CD14-positive monocyte (primary cell): Measurements from ENCODE around the gene HORMAD2. TPM values are rescaled to one million over a fixed set of nuclear protein-coding genes. Genes with fewer than 3 reads are reported as not detected.

Source experiments
- DNase-seq, 3 donors: peaks; one replicate each; pipeline ENCODE4 v3.0.0-alpha.2; 2011 to 2022
- H2AFZ ChIP-seq: 2 replicates; pipeline ENCODE4 v1.6.0; 2012; ENCODE audit warnings: mild to moderate bottlenecking, low read depth, low read length, inconsistent platforms; ENCODE audit not compliant: insufficient read depth, poor library complexity, severe bottlenecking
- H3K27ac ChIP-seq, 2 donors: 1 replicate in 1 of 2; 2 replicates in 1 of 2; pipeline ENCODE4 v1.5.1; 2012 to 2013; ENCODE audit warnings: low read length in 2 of 2, control low read depth in 1 of 2, inconsistent platforms in 1 of 2, low read depth in 1 of 2, mild to moderate bottlenecking in 1 of 2
- H3K27me3 ChIP-seq, 2 donors: one replicate each; pipeline versions ENCODE4 v1.6.0 to v1.6.1; 2011 to 2013; ENCODE audit warnings: low read length in 2 of 2; ENCODE audit not compliant: control insufficient read depth in 2 of 2, insufficient read depth in 2 of 2
- H3K36me3 ChIP-seq, 2 donors: replicated peaks in 1 of 2; 1 replicate in 1 of 2; 2 replicates in 1 of 2; pipeline versions ENCODE4 v1.5.1 to v1.6.1; 2012 to 2013; ENCODE audit warnings: low read length in 2 of 2, control low read depth in 1 of 2, inconsistent platforms in 1 of 2, mild to moderate bottlenecking in 1 of 2; ENCODE audit not compliant: insufficient read depth in 2 of 2, control insufficient read depth in 1 of 2
- H3K4me1 ChIP-seq, 2 donors: 1 replicate in 1 of 2; 2 replicates in 1 of 2; pipeline versions ENCODE4 v1.5.1 to v1.6.1; 2012 to 2013; ENCODE audit warnings: low read length in 2 of 2, control low read depth in 1 of 2, inconsistent platforms in 1 of 2, mild to moderate bottlenecking in 1 of 2, moderate library complexity in 1 of 2; ENCODE audit not compliant: insufficient read depth in 2 of 2, control insufficient read depth in 1 of 2
- H3K4me2 ChIP-seq: replicated peaks from 2 replicates; pipeline ENCODE3; 2012; ENCODE audit warnings: low read length, moderate library complexity, mild to moderate bottlenecking; ENCODE audit not compliant: poor library complexity, severe bottlenecking; ENCODE audit errors: extremely low read depth
- H3K4me3 ChIP-seq, 3 experiments: fragments of 200-600 bp in 1 of 3; sonication (generic) in 1 of 3; replicated peaks in 1 of 3; 1 replicate in 2 of 3; 2 replicates in 1 of 3; pipeline ENCODE4 v1.5.1; 2011 to 2013; ENCODE audit warnings: low read length in 3 of 3, mild to moderate bottlenecking in 3 of 3, control low read depth in 2 of 3, low read depth in 2 of 3, inconsistent platforms in 1 of 3, moderate library complexity in 1 of 3
- H3K79me2 ChIP-seq: 2 replicates; pipeline ENCODE4 v1.6.0; 2012; ENCODE audit warnings: mild to moderate bottlenecking, control low read depth, inconsistent platforms, low read length, moderate library complexity; ENCODE audit not compliant: insufficient read depth
- H3K9ac ChIP-seq: 2 replicates; pipeline ENCODE4 v1.6.0; 2017; ENCODE audit warnings: low read length, mild to moderate bottlenecking; ENCODE audit not compliant: insufficient read depth, poor library complexity, severe bottlenecking
- H3K9me3 ChIP-seq, 2 donors: replicated peaks in 1 of 2; 1 replicate in 1 of 2; 2 replicates in 1 of 2; pipeline versions ENCODE4 v1.5.1 to v1.6.1; 2012 to 2013; ENCODE audit warnings: low read length in 2 of 2, control low read depth in 1 of 2; ENCODE audit not compliant: control insufficient read depth in 1 of 2, insufficient read depth in 1 of 2
- H4K20me1 ChIP-seq: 2 replicates; pipeline ENCODE4 v1.6.0; 2012; ENCODE audit warnings: mild to moderate bottlenecking, low read length, control low read depth, moderate library complexity; ENCODE audit not compliant: insufficient read depth
- H3K27ac Mint-ChIP-seq, 7 donors: one replicate each; pipeline ENCODE4 v1.8.0; 2020; ENCODE audit warnings: mild to moderate bottlenecking in 7 of 7, mixed read lengths in 7 of 7, moderate library complexity in 6 of 7, inconsistent platforms in 2 of 7
- H3K27me3 Mint-ChIP-seq, 3 donors: one replicate each; pipeline ENCODE4 v1.8.0; 2021 to 2022; ENCODE audit warnings: low read depth in 3 of 3, mild to moderate bottlenecking in 3 of 3, mixed read lengths in 3 of 3, moderate library complexity in 3 of 3, inconsistent platforms in 1 of 3
- H3K36me3 Mint-ChIP-seq, 2 donors: one replicate each; pipeline ENCODE4 v1.8.0; 2020; ENCODE audit warnings: mixed read lengths in 2 of 2, inconsistent platforms in 1 of 2, mild to moderate bottlenecking in 1 of 2
- H3K4me1 Mint-ChIP-seq: one replicate; pipeline ENCODE4 v1.8.0; 2020; ENCODE audit warnings: mild to moderate bottlenecking, mixed read lengths
- H3K4me3 Mint-ChIP-seq, 2 donors: one replicate each; pipeline ENCODE4 v1.8.0; 2020; ENCODE audit warnings: mild to moderate bottlenecking in 2 of 2, mixed read lengths in 2 of 2, moderate library complexity in 1 of 2
- H3K9me3 Mint-ChIP-seq, 7 donors: one replicate each; pipeline ENCODE4 v1.8.0; 2020 to 2022; ENCODE audit warnings: mixed read lengths in 7 of 7, mild to moderate bottlenecking in 6 of 7, moderate library complexity in 6 of 7, inconsistent platforms in 2 of 7
- WGBS: methylation state at CpG from one replicate; pipeline ENCODE4 v1.1.5; 2013; ENCODE audit warnings: missing lambda C conversion rate; ENCODE audit not compliant: insufficient coverage; 5-methylcytosine and 5-hydroxymethylcytosine counted together
- intact Hi-C, 2 donors: fragments of 100-400 bp; cut with micrococcal nuclease; formaldehyde crosslinking; loops; one replicate each; pipeline versions ENCODE4 v1.15.0 to v1.15.1; 2023
- polyA plus RNA-seq, 3 donors: library from polyadenylated mRNA; depleted of rRNA in 1 of 3; unstranded in 2 of 3; stranded (reverse) in 1 of 3; fragments of 300-500 nt in 2 of 3; fragments of >200 nt in 1 of 3; fragmentation: Illumina TruSeq in 2 of 3; gene quantifications; 1 replicate in 2 of 3; 2 replicates in 1 of 3; pipeline ENCODE4 v1.2.3, GENCODE V29; 2012 to 2021
- TF ChIP-seq, protein P1 (sequence below): fragments of 200-600 bp; IDR thresholded peaks from one replicate; pipeline ENCODE4 v1.8.0; 2022; ENCODE audit warnings: antibody characterized with exemption, mild to moderate bottlenecking

Gene HORMAD2
- polyA plus RNA-seq, 3 donors: not detected

DNA sequence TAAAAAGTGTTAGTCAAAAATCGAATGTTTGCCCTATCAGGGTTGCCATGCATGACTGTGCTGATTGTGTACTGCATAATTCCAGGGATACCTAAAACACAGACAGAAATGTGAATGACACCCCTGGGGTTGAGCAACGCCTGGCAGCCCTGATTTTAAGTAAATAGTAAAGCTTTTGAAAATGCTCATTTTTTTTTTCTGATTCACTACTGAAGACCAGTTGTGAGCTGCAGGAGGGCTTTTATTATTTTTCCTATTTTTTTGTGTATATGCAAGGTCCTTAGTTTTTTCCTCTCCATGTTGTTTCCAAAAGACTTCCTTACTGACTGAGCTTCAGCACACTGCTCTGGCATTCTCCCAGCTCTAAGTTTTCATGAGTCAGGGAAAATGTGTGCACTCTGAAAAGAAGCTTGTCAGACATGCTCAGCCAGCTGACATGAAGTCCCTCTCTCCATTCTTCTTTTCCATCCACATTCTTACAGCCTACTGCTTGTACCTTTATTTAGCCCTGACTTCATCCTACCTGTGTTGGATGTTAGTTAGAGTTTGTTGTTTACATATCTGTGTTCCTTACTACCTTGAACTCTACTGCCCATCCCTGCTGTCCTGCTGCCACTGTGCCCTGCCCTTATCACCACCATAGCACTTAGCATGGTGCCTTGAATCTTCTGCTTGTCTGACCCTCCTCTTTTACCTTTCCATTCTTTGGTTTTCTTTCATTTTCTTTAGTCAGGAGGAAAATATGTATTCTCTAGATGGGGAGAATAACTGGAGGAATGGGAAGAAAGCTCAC lies 79.5 kb downstream of the HORMAD2 start:
- H3K36me3 ChIP-seq: no peaks in the 10 kb centered on the region
- H3K4me2 ChIP-seq: no peak overlapping the region
- Mint-ChIP-seq H3K4me3 (no peak overlapping the region), H3K9me3 (no peaks in the 10 kb centered on the region), H3K36me3 (no peaks in the 10 kb centered on the region), H3K27ac (peak overlapping the region in 1 of 7 donors; percentile 48), H3K4me1 (no peaks in the 10 kb centered on the region), H3K27me3 (peaks cover 2 to 8% (median 4%) of the 10 kb centered on the region in 3 donors)
- H3K79me2 ChIP-seq: no peaks in the 10 kb centered on the region
- no peak overlapping the region for H3K27ac ChIP-seq
- TF ChIP-seq, protein P1, sequence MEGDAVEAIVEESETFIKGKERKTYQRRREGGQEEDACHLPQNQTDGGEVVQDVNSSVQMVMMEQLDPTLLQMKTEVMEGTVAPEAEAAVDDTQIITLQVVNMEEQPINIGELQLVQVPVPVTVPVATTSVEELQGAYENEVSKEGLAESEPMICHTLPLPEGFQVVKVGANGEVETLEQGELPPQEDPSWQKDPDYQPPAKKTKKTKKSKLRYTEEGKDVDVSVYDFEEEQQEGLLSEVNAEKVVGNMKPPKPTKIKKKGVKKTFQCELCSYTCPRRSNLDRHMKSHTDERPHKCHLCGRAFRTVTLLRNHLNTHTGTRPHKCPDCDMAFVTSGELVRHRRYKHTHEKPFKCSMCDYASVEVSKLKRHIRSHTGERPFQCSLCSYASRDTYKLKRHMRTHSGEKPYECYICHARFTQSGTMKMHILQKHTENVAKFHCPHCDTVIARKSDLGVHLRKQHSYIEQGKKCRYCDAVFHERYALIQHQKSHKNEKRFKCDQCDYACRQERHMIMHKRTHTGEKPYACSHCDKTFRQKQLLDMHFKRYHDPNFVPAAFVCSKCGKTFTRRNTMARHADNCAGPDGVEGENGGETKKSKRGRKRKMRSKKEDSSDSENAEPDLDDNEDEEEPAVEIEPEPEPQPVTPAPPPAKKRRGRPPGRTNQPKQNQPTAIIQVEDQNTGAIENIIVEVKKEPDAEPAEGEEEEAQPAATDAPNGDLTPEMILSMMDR: no peak
- H3K9me3 ChIP-seq: no peaks in the 10 kb centered on the region
- DNase-seq: no peak
- no peak overlapping the region for H3K4me3 ChIP-seq
- H3K4me1 ChIP-seq: no peaks in the 10 kb centered on the region
- intact Hi-C loops: no loop called here
- WGBS: no CpG with 5 or more reads among the region's 2 CpGs
- H2AFZ ChIP-seq: no peak overlapping the region
- no peak overlapping the region for H3K9ac ChIP-seq
- no peaks in the 10 kb centered on the region for H3K27me3 ChIP-seq
- no peaks in the 10 kb centered on the region for H4K20me1 ChIP-seq

DNA sequence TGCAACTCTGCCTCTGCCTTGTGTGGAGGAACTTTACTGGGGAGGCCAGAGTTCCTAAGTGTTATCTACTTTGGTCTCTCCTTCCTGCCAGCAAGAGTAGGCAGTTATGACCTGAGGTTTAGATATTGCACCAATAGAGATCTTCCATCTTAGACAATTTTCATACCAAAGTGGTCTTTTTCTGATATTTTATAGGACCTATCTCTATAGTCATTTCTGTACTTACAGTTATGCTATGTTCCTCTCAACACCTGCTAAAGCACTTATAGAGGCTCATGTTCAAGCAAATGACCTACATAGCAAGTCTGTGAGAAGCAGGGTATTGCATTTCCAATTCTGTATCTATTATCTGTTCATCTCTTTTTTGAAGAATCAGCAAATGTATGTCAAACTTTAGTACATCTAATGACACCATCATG lies 80.8 kb downstream of the HORMAD2 start:
- Histone ChIP-seq H4K20me1 (no peaks in the 10 kb centered on the region), H3K36me3 (no peaks in the 10 kb centered on the region), H2AFZ (no peak overlapping the region), H3K9me3 (no peaks in the 10 kb centered on the region), H3K4me2 (no peak overlapping the region), H3K27me3 (no peaks in the 10 kb centered on the region), H3K9ac (no peak overlapping the region), H3K79me2 (no peaks in the 10 kb centered on the region), H3K27ac (no peak overlapping the region), H3K4me1 (no peaks in the 10 kb centered on the region), H3K4me3 (no peak overlapping the region)
- Mint-ChIP-seq H3K27me3 (peaks cover 1 to 3% (median 2%) of the 10 kb centered on the region in 3 donors), H3K4me3 (no peak overlapping the region), H3K36me3 (no peaks in the 10 kb centered on the region), H3K27ac (peak overlapping the region in 1 of 7 donors; percentile 37), H3K9me3 (no peaks in the 10 kb centered on the region), H3K4me1 (no peaks in the 10 kb centered on the region)
- TF ChIP-seq, protein P1: no peak
- intact Hi-C loops: no loop called here
- DNase-seq: no peak
